ENCODE results near the gene PTPRU. TPM values are rescaled to one million over a fixed set of nuclear protein-coding genes. Genes with fewer than 3 reads are reported as not detected.

PTPRU gene
- total and polyA plus RNA-seq, 2 of the 8 experiments (the other 6 are each of a cell fraction or from before 2014, with no cell fraction given) = 33.8 to 41.8 TPM

- no peak for TF ChIP-seq JUN (IDR thresholded peaks at IDR 0.05; ENCODE audit: low read depth, low read length)
- TF ChIP-seq ASH2L (IDR thresholded peaks at IDR 0.05; ENCODE audit: low read length) = no peak
- TF ChIP-seq KDM5A (IDR thresholded peaks at IDR 0.05; ENCODE audit: low read length) = no peak
- TF ChIP-seq JUND (IDR thresholded peaks at IDR 0.05; ENCODE audit: low read length) = no peak
- TF ChIP-seq ZNF274 (IDR thresholded peaks at IDR 0.05; ENCODE audit: borderline replicate concordance, extremely low read depth, low read length) = no peak
- TF ChIP-seq SIX5 (IDR thresholded peaks at IDR 0.05; ENCODE audit: low read depth, low read length) = no peak
Observed at GRCh38 chr1:29342351-29342750, 106.0 kb downstream of the PTPRU start (continued).

All from H1 (cell line).